DND-41 (cell line): ENCODE results near the gene ERVFRD-1.

Experiments
- ATAC-seq: fragments of 200-7000 bp; cut with Tn5 transposase; 3 replicates; pipeline ENCODE4 v1.9.1; 2021; ENCODE audit warnings: low read depth; ENCODE audit not compliant: insufficient read depth
- DNase-seq: peaks from one replicate; pipeline ENCODE4 v3.0.0-alpha.2; 2020
- H2AFZ ChIP-seq: 2 replicates; pipeline ENCODE4 v1.6.0; 2012; ENCODE audit warnings: low read depth, low read length
- H3K27ac ChIP-seq: 2 replicates; pipeline ENCODE4 v1.5.1; 2012; ENCODE audit warnings: low read length, inconsistent platforms
- H3K27me3 ChIP-seq: fragments of 200-600 bp; sonication (generic); 2 replicates; pipeline ENCODE4 v1.6.0; 2012; ENCODE audit warnings: low read length, mild to moderate bottlenecking, inconsistent platforms; ENCODE audit not compliant: insufficient read depth, poor library complexity
- H3K36me3 ChIP-seq: 2 replicates; pipeline ENCODE4 v1.5.1; 2012; ENCODE audit warnings: low read length, inconsistent platforms; ENCODE audit not compliant: insufficient read depth
- H3K4me1 ChIP-seq: 2 replicates; pipeline ENCODE4 v1.5.1; 2012; ENCODE audit warnings: mild to moderate bottlenecking, low read length; ENCODE audit not compliant: insufficient read depth
- H3K4me2 ChIP-seq: 2 replicates; pipeline ENCODE4 v1.6.0; 2012; ENCODE audit warnings: mild to moderate bottlenecking, moderate library complexity, low read length, inconsistent platforms; ENCODE audit not compliant: insufficient read depth
- H3K4me3 ChIP-seq, 2 experiments: fragments of 200-600 bp in 1 of 2; shearing (Covaris generic) in 1 of 2; 2 replicates each; pipeline ENCODE4 v1.5.1; 2012 to 2016; ENCODE audit warnings: inconsistent platforms in 2 of 2, low read length in 2 of 2, mild to moderate bottlenecking in 2 of 2, low read depth in 1 of 2, moderate library complexity in 1 of 2
- H3K79me2 ChIP-seq: 2 replicates; pipeline ENCODE4 v1.6.0; 2012; ENCODE audit warnings: low read length, inconsistent platforms; ENCODE audit not compliant: insufficient read depth
- H3K9ac ChIP-seq: 2 replicates; pipeline ENCODE4 v1.6.0; 2012; ENCODE audit warnings: low read depth, mild to moderate bottlenecking, inconsistent platforms, low read length, moderate library complexity
- H3K9me3 ChIP-seq: 2 replicates; pipeline ENCODE4 v1.5.1; 2012; ENCODE audit warnings: low read length, moderate library complexity, mild to moderate bottlenecking, inconsistent platforms; ENCODE audit not compliant: insufficient read depth, severe bottlenecking
- H4K20me1 ChIP-seq: 2 replicates; pipeline ENCODE4 v1.6.0; 2012; ENCODE audit warnings: low read length; ENCODE audit not compliant: insufficient read depth
- CTCF ChIP-seq: IDR thresholded peaks from 2 replicates; pipeline ENCODE4 v1.5.1; 2012; ENCODE audit warnings: borderline replicate concordance, low read length, moderate library complexity, mild to moderate bottlenecking; ENCODE audit not compliant: poor library complexity, severe bottlenecking; ENCODE audit errors: extremely low read depth
- EZH2 ChIP-seq: IDR thresholded peaks from 3 replicates; pipeline ENCODE4 v1.6.1; 2012; ENCODE audit warnings: borderline replicate concordance, low read depth, mild to moderate bottlenecking, moderate library complexity, low read length, inconsistent platforms; ENCODE audit not compliant: severe bottlenecking

Gene ERVFRD-1

GRCh38 chr6:11132194-11132888 lies 20.8 kb upstream of the ERVFRD-1 start:
- no peak for ATAC-seq
- no peaks in the 10 kb centered on the region for H3K9me3 ChIP-seq
- DNase-seq: no peak
- H3K79me2 ChIP-seq: peaks cover 46% of the 10 kb centered on the region
- H4K20me1 ChIP-seq: peaks cover 32% of the 10 kb centered on the region
- H3K4me2 ChIP-seq: no peak overlapping the region
- no peak overlapping the region for H3K27ac ChIP-seq
- no peaks in the 10 kb centered on the region for H3K27me3 ChIP-seq
- H3K4me1 ChIP-seq: no peaks in the 10 kb centered on the region
- H3K4me3 ChIP-seq: no peak overlapping the region
- H3K9ac ChIP-seq: no peak overlapping the region
- H3K36me3 ChIP-seq: peaks cover 18% of the 10 kb centered on the region
- TF ChIP-seq EZH2: no peak
- no peak for TF ChIP-seq CTCF
- H2AFZ ChIP-seq: no peak overlapping the region

- Histone ChIP-seq H3K9ac (no peak overlapping the region), H3K27ac (no peak overlapping the region)
- TF ChIP-seq EZH2: no peak
- no peak for TF ChIP-seq CTCF
Observed at GRCh38 chr6:11130605-11131004, 19.1 kb upstream of the ERVFRD-1 start.

GRCh38 chr6:11129908-11130565 lies 18.5 kb upstream of the ERVFRD-1 start:
- no peak for ATAC-seq
- H3K4me1 ChIP-seq: no peaks in the 10 kb centered on the region
- H3K9me3 ChIP-seq: no peaks in the 10 kb centered on the region
- no peaks in the 10 kb centered on the region for H3K27me3 ChIP-seq
- H3K27ac ChIP-seq: no peak overlapping the region
- H3K4me3 ChIP-seq: no peak overlapping the region
- no peak for TF ChIP-seq EZH2
- no peak for TF ChIP-seq CTCF
- H3K79me2 ChIP-seq: peaks cover 61% of the 10 kb centered on the region
- no peak overlapping the region for H3K4me2 ChIP-seq
- peaks cover 8% of the 10 kb centered on the region for H3K36me3 ChIP-seq
- peaks cover 42% of the 10 kb centered on the region for H4K20me1 ChIP-seq
- no peak overlapping the region for H3K9ac ChIP-seq
- no peak overlapping the region for H2AFZ ChIP-seq
- no peak for DNase-seq

More at GRCh38 chr6:11130605-11131004, 19.1 kb upstream of the ERVFRD-1 start:
- H3K9me3 ChIP-seq: no peaks in the 10 kb centered on the region
- H3K36me3 ChIP-seq: peaks cover 14% of the 10 kb centered on the region
- no peaks in the 10 kb centered on the region for H3K27me3 ChIP-seq
- no peaks in the 10 kb centered on the region for H3K4me1 ChIP-seq
- ATAC-seq (no peak), DNase-seq (no peak)
- H3K79me2 ChIP-seq: peaks cover 58% of the 10 kb centered on the region
- H3K4me3 ChIP-seq: no peak overlapping the region
- H2AFZ ChIP-seq: no peak overlapping the region
- H4K20me1 ChIP-seq: peaks cover 42% of the 10 kb centered on the region
- H3K4me2 ChIP-seq: no peak overlapping the region
